Stimulated activated CD8-positive, alpha-beta memory T cell treated with anti-CD3 and anti-CD28 coated beads, Interleukin-12 subunit alpha, Interleukin-12 subunit beta, amount 100 ng/mL, for 4 hours (primary cell): ENCODE measurements around the gene FERMT1.
"Not testable (repeated sequence)": the region's sequence is repeated elsewhere in the genome, so short reads cannot be mapped to it uniquely, and the experiment has no call there.

Experiments
- DNase-seq: peaks from one replicate; pipeline ENCODE4 v3.0.0-alpha.2; 2020; ENCODE audit warnings: low read depth

Gene FERMT1

GRCh38 chr20:6040958-6041807, 81.6 kb downstream of the FERMT1 start:
- DNase-seq = no peak

GRCh38 chr20:6040540-6040939, 82.3 kb downstream of the FERMT1 start:
- no peak for DNase-seq

- DNase-seq = no peak
Observed at GRCh38 chr20:6039766-6040165, 83.1 kb downstream of the FERMT1 start.

GRCh38 chr20:6038256-6038655, 84.6 kb downstream of the FERMT1 start:
- no peak for DNase-seq

GRCh38 chr20:6037082-6037481, 85.7 kb downstream of the FERMT1 start:
- DNase-seq = no peak

GRCh38 chr20:6036213-6036612, 86.6 kb downstream of the FERMT1 start:
- no peak for DNase-seq

GRCh38 chr20:6034134-6034969, 88.5 kb downstream of the FERMT1 start:
- no peak for DNase-seq

- DNase-seq = not testable (repeated sequence)
Observed at GRCh38 chr20:6032907-6033306, 89.9 kb downstream of the FERMT1 start.

GRCh38 chr20:6030453-6031080, 92.3 kb downstream of the FERMT1 start:
- DNase-seq = no peak

- DNase-seq = no peak
Observed at GRCh38 chr20:6029538-6029937, 93.3 kb downstream of the FERMT1 start.

GRCh38 chr20:6028818-6029217, 94.0 kb downstream of the FERMT1 start:
- no peak for DNase-seq

GRCh38 chr20:6026051-6026450, 96.8 kb downstream of the FERMT1 start:
- no peak for DNase-seq
